ENCODE data around the gene APOBEC2. TPM values are rescaled to one million over a fixed set of nuclear protein-coding genes. Genes with fewer than 3 reads are reported as not detected.

The APOBEC2 gene
- total RNA-seq, 1 experiment from 2014 or later, result 4.8 TPM

DNA sequence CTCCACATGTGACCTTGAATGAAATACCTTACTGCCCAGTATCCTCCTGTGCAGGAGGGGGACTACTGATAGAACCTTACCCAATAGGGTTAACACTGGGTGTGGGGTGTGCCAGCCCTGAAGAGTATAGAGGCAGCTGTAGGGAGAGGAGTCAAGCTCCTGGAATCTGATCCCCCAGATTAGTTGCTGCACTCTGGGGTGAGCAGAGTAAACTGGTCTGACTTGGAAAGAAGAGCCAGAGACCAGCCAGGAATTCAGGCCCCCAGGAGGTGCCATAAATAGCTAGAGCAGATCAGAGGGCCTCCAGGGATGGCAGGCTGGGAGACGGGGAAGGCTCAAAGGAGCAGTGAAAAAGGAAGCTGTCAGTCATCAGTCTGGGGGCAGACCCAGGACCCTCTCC lies 3.5 kb upstream of the APOBEC2 start:
- peak overlapping the region; percentile 48 for H3K4me3 Mint-ChIP-seq (ENCODE audit: unreplicated experiment)
- POLR2A ChIA-PET, result interaction anchor here (0.6 to 1.3 kb wide), 2 partner anchors 9 to 23 kb away, joined by 3 to 4 read pairs; partner anchors contain the start of genes NFYA and OARD1

DNA sequence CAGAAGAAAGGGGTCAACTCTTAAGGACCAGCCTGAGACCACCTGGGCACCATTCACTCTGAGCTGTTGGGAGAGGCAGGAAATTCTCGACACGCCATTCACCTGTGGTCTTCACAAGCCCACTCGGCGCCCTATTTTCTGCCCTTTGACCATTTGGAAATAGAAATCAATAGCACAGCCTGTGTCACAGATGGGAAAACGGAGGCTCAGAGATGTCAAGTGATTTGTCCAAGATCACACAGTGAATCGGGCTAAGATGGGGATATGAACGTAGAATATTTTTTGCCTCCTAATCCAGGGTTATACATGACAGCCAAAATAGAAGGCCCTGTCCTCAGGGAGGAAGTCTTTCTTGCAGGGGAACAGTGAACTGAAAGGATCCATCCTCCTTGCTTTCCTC lies 3.0 kb upstream of the APOBEC2 start:
- Histone ChIP-seq H3K9me3 (no peaks in the 10 kb centered on the region), H3K27me3 (replicated peaks; ENCODE audit: control insufficient read depth, insufficient read depth, low read length) (no peaks in the 10 kb centered on the region), H3K4me1 (peaks cover 99% of the 10 kb centered on the region), H3K4me3 (ENCODE audit: low read depth, low read length) (no peak overlapping the region), H3K36me3 (ENCODE audit: control insufficient read depth, insufficient read depth, low read length) (no peaks in the 10 kb centered on the region)
- TF ChIP-seq, protein P1, sequence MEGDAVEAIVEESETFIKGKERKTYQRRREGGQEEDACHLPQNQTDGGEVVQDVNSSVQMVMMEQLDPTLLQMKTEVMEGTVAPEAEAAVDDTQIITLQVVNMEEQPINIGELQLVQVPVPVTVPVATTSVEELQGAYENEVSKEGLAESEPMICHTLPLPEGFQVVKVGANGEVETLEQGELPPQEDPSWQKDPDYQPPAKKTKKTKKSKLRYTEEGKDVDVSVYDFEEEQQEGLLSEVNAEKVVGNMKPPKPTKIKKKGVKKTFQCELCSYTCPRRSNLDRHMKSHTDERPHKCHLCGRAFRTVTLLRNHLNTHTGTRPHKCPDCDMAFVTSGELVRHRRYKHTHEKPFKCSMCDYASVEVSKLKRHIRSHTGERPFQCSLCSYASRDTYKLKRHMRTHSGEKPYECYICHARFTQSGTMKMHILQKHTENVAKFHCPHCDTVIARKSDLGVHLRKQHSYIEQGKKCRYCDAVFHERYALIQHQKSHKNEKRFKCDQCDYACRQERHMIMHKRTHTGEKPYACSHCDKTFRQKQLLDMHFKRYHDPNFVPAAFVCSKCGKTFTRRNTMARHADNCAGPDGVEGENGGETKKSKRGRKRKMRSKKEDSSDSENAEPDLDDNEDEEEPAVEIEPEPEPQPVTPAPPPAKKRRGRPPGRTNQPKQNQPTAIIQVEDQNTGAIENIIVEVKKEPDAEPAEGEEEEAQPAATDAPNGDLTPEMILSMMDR (IDR thresholded peaks at IDR 0.05; ENCODE audit: insufficient read depth in 1 of 2, low read depth in 1 of 2, low read length in 1 of 2, severe bottlenecking in 1 of 2, unreplicated experiment in 1 of 2), result no peak
- BruUV-seq (replicated peaks), result no TSS peak
- no peaks in the 10 kb centered on the region for H3K9me3 Mint-ChIP-seq (ENCODE audit: unreplicated experiment)
- H3K27me3 Mint-ChIP-seq (ENCODE audit: insufficient read depth, unreplicated experiment), result no peaks in the 10 kb centered on the region
- POLR2A ChIA-PET, result interaction anchor here (0.6 to 1.3 kb wide), 3 partner anchors 9 to 53 kb away, joined by 3 to 4 read pairs (median 4); partner anchors contain the start of genes NFYA and OARD1
- intact Hi-C loops (cut with micrococcal nuclease; ENCODE audit: unreplicated experiment), result loop anchor here (1.0 kb wide), 2 partner anchors 10 to 15 kb away; no protein-coding TSS in a partner anchor
- no peak for DNase-seq
- no peaks in the 10 kb centered on the region for H3K36me3 Mint-ChIP-seq (ENCODE audit: insufficient read depth, unreplicated experiment)
- peaks cover 83% of the 10 kb centered on the region for H3K4me1 Mint-ChIP-seq (ENCODE audit: low read depth, unreplicated experiment)
- H3K4me3 Mint-ChIP-seq (ENCODE audit: unreplicated experiment), result peak overlapping the region; percentile 48
- peak overlapping the region; percentile 64 for H3K27ac Mint-ChIP-seq (ENCODE audit: unreplicated experiment)
- CTCF ChIA-PET, result no interaction called here

More for the DNA sequence above, 3.5 kb upstream of the APOBEC2 start:
- Histone ChIP-seq H3K9me3 (no peaks in the 10 kb centered on the region), H3K4me1 (peaks cover 96% of the 10 kb centered on the region), H3K27me3 (replicated peaks; ENCODE audit: control insufficient read depth, insufficient read depth, low read length) (no peaks in the 10 kb centered on the region), H3K4me3 (ENCODE audit: low read depth, low read length) (no peak overlapping the region), H3K36me3 (ENCODE audit: control insufficient read depth, insufficient read depth, low read length) (no peaks in the 10 kb centered on the region)
- peaks cover 80% of the 10 kb centered on the region for H3K4me1 Mint-ChIP-seq (ENCODE audit: low read depth, unreplicated experiment)
- no peaks in the 10 kb centered on the region for H3K36me3 Mint-ChIP-seq (ENCODE audit: insufficient read depth, unreplicated experiment)
- H3K27me3 Mint-ChIP-seq (ENCODE audit: insufficient read depth, unreplicated experiment), result no peaks in the 10 kb centered on the region
- peak overlapping the region; percentile 64 for H3K27ac Mint-ChIP-seq (ENCODE audit: unreplicated experiment)
- CTCF ChIA-PET, result interaction anchor here (1.2 kb wide), 1 partner anchor 9 kb away, joined by 3 read pairs; no protein-coding TSS in a partner anchor
- DNase-seq, result peak; percentile 69 to 85
- intact Hi-C loops (cut with micrococcal nuclease; ENCODE audit: unreplicated experiment), result loop anchor here (1.0 kb wide), 2 partner anchors 9 to 16 kb away; no protein-coding TSS in a partner anchor
- TF ChIP-seq, protein P1 (IDR thresholded peaks at IDR 0.05; ENCODE audit: insufficient read depth in 1 of 2, low read depth in 1 of 2, low read length in 1 of 2, severe bottlenecking in 1 of 2, unreplicated experiment in 1 of 2), result no peak
- H3K9me3 Mint-ChIP-seq (ENCODE audit: unreplicated experiment), result no peaks in the 10 kb centered on the region
- no TSS peak for BruUV-seq (replicated peaks)

DNA sequence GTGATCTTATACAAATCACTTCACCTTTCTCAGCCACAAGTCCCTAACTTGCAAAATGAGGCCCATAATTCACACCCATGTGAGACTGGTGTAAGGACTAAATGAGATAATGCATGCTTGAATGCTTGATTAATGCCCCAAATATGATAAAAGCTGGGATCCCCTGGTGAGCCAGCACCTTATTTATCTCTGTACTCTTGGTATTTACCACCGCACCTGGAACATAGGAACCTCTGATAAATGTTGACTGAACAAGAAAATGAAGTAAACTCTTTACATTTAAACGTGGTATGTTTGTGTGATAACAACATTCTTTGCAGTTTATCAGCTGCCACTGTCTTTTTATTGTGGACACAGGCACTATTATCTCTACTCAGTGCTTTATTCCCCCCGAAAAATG lies 2.5 kb upstream of the APOBEC2 start:
- Mint-ChIP-seq H3K4me3 (ENCODE audit: unreplicated experiment) (no peak overlapping the region), H3K27me3 (ENCODE audit: insufficient read depth, unreplicated experiment) (no peaks in the 10 kb centered on the region), H3K9me3 (ENCODE audit: unreplicated experiment) (no peaks in the 10 kb centered on the region), H3K36me3 (ENCODE audit: insufficient read depth, unreplicated experiment) (no peaks in the 10 kb centered on the region), H3K27ac (ENCODE audit: unreplicated experiment) (peak overlapping the region; percentile 64), H3K4me1 (ENCODE audit: low read depth, unreplicated experiment) (peaks cover 83% of the 10 kb centered on the region)
- Histone ChIP-seq H3K9me3 (no peaks in the 10 kb centered on the region), H3K36me3 (ENCODE audit: control insufficient read depth, insufficient read depth, low read length) (no peaks in the 10 kb centered on the region), H3K4me3 (ENCODE audit: low read depth, low read length) (no peak overlapping the region), H3K4me1 (peaks cover 99% of the 10 kb centered on the region), H3K27me3 (replicated peaks; ENCODE audit: control insufficient read depth, insufficient read depth, low read length) (no peaks in the 10 kb centered on the region)
- ChIA-PET POLR2A (interaction anchor here (1.0 kb wide), 1 partner anchor 53 kb away, joined by 4 read pairs; no protein-coding TSS in a partner anchor), CTCF (no interaction called here)
- TF ChIP-seq, protein P1 (IDR thresholded peaks at IDR 0.05; ENCODE audit: insufficient read depth in 1 of 2, low read depth in 1 of 2, low read length in 1 of 2, severe bottlenecking in 1 of 2, unreplicated experiment in 1 of 2), result no peak
- DNase-seq, result peak in 1 of 2 experiments; percentile 37
- no TSS peak for BruUV-seq (replicated peaks)
- intact Hi-C loops (cut with micrococcal nuclease; ENCODE audit: unreplicated experiment), result no loop called here

Data from Caco-2 (cell line).